ENCODE results near the gene ASMTL.

Gene ASMTL, protein sequence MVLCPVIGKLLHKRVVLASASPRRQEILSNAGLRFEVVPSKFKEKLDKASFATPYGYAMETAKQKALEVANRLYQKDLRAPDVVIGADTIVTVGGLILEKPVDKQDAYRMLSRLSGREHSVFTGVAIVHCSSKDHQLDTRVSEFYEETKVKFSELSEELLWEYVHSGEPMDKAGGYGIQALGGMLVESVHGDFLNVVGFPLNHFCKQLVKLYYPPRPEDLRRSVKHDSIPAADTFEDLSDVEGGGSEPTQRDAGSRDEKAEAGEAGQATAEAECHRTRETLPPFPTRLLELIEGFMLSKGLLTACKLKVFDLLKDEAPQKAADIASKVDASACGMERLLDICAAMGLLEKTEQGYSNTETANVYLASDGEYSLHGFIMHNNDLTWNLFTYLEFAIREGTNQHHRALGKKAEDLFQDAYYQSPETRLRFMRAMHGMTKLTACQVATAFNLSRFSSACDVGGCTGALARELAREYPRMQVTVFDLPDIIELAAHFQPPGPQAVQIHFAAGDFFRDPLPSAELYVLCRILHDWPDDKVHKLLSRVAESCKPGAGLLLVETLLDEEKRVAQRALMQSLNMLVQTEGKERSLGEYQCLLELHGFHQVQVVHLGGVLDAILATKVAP

DNA sequence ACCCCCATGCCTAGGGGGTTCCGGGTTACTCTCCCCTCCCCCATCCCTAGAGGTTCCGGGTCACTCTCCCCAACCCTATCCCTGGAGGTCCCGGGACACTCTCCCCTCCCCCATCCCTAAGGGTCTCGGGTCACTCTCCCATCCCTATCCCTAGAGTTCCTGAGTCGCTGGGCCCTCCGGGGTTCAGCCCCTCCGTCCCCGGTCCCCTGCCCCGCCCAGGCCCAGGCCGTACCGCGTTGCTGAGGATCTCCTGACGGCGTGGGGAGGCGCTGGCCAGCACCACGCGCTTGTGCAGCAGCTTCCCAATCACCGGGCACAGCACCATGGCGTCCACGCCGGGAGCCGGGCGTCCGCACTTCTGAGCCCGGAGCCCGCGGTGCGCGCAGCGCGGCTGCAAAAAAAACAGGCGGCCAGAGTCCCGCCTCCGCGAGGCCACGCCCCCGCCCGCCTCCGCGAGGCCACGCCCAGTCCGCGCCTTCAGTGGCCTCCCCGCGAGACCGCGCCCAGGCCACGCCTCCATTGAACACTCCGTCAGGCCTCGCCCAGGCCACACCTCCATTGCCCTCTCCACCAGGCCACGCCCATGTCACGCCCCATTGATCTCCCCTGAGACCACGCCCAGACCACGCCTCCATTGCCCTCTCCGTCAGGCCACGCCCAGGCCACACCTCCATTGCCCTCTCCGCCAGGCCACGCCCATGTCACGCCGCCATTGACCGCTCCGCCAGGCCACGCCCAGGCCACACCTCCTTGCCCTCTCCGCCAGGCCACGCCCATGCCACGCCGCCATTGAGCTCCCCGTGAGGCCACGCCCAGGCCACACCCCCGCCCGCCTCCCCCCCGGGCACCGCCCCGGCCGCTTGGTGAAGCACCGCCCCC lies at the start of gene ASMTL:
Gene ASMTL, minus strand, starts transcription at position 394 of the 879 bp plus-strand sequence. Its CDS starts 69 bp downstream, at position 325.
- peak; percentile 76 for ATAC-seq (ENCODE audit: low read depth)
- H3K27ac ChIP-seq (ENCODE audit: poor library complexity, severe bottlenecking) = peak within 1 kb of the TSS; percentile 52

DNA sequence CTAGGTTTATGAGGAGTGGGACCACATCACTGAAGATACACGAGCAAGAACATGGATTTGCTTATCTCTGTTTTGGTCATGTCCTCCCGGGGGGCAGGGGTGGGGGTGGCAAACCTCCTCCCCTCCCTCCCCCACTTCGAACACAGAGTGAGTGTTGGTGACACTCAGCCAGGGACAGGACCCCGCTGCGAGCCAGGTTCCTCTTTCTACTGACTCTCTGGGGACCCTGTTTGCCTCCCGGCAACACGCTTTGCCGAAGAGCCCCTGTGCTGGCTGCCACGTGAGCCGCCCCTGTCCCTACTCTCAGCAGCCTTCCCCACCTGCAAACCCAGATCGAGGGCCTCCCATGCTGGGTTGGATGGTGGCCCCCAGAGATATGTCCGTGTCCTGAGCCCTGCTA lies 49.5 kb upstream of the ASMTL start:
- H3K4me3 ChIP-seq (ENCODE audit: severe bottlenecking) = no peak overlapping the region
- no peaks in the 10 kb centered on the region for H3K27me3 ChIP-seq (ENCODE audit: insufficient read depth, poor library complexity, severe bottlenecking)
- TF ChIP-seq, protein P1, sequence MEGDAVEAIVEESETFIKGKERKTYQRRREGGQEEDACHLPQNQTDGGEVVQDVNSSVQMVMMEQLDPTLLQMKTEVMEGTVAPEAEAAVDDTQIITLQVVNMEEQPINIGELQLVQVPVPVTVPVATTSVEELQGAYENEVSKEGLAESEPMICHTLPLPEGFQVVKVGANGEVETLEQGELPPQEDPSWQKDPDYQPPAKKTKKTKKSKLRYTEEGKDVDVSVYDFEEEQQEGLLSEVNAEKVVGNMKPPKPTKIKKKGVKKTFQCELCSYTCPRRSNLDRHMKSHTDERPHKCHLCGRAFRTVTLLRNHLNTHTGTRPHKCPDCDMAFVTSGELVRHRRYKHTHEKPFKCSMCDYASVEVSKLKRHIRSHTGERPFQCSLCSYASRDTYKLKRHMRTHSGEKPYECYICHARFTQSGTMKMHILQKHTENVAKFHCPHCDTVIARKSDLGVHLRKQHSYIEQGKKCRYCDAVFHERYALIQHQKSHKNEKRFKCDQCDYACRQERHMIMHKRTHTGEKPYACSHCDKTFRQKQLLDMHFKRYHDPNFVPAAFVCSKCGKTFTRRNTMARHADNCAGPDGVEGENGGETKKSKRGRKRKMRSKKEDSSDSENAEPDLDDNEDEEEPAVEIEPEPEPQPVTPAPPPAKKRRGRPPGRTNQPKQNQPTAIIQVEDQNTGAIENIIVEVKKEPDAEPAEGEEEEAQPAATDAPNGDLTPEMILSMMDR (IDR thresholded peaks at IDR 0.05; ENCODE audit: poor library complexity, severe bottlenecking) = no peak
- no peaks in the 10 kb centered on the region for H3K9me3 ChIP-seq (ENCODE audit: severe bottlenecking)
- DNase-seq (ENCODE audit: low spot score) (no peak), ATAC-seq (ENCODE audit: low read depth) (no peak)
- no peaks in the 10 kb centered on the region for H3K4me1 ChIP-seq (ENCODE audit: insufficient read depth, poor library complexity, severe bottlenecking)
- no peak overlapping the region for H3K27ac ChIP-seq (ENCODE audit: poor library complexity, severe bottlenecking)
- no peaks in the 10 kb centered on the region for H3K36me3 ChIP-seq (ENCODE audit: low read depth)

More for the DNA sequence above, at the start of gene ASMTL:
- Histone ChIP-seq H3K4me3 (ENCODE audit: severe bottlenecking) (peak within 1 kb of the TSS; percentile 78), H3K9me3 (ENCODE audit: severe bottlenecking) (no peaks in the 10 kb centered on the region), H3K27me3 (ENCODE audit: insufficient read depth, poor library complexity, severe bottlenecking) (no peaks in the 10 kb centered on the region), H3K4me1 (ENCODE audit: insufficient read depth, poor library complexity, severe bottlenecking) (no peaks in the 10 kb centered on the region), H3K36me3 (ENCODE audit: low read depth) (peaks cover 6% of the 10 kb centered on the region)
- DNase-seq (ENCODE audit: low spot score) = peak; percentile 100
- TF ChIP-seq, protein P1 (IDR thresholded peaks at IDR 0.05; ENCODE audit: poor library complexity, severe bottlenecking) = no peak

DNA sequence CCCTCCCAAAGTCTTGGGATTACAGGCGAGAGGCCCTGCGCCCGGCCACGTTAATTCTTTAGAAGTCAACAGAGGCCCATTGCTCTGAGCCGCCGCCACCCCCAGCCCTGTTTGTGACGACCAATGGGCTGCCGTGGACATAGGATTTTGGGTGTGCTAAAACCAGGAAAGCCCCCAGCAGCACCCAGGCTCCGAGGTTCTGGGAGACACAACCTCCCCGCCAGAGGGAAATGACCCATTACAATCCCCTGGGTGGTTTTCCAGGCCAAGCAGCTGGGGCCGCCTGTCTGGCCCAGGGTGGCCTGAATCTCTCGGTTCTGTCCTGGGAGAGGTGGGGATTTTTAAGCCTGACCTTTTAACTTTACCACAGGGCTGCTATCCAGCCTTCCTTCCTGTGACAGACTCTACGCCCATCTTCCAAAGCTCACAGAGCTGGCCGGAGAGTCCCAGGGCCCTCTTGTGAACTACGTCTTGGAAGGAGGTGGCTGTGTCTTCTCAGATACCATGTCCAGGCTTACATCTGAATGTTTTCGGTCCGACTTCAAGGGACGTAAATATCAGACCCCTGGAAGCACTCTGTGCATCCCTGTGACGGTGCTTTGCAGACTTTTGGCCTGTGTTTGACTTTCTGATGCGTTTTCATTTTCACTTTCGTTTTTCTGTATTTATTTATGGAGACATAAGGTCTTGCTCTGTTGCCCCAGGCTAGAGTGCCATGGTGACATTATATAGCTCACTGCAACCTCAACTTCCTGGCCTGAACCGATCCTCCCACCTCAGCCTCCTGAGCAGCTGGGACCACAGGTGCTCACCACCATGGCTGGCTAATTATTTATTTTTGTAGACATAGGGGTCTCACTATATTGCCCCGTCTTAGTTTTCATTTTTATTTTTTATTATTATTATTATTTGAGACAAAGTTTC lies 48.3 kb upstream of the ASMTL start:
- ATAC-seq (ENCODE audit: low read depth) = no peak
- no peaks in the 10 kb centered on the region for H3K4me1 ChIP-seq (ENCODE audit: insufficient read depth, poor library complexity, severe bottlenecking)
- H3K27ac ChIP-seq (ENCODE audit: poor library complexity, severe bottlenecking) = no peak overlapping the region
- DNase-seq (ENCODE audit: low spot score) = no peak
- no peak overlapping the region for H3K4me3 ChIP-seq (ENCODE audit: severe bottlenecking)
- TF ChIP-seq, protein P1 (IDR thresholded peaks at IDR 0.05; ENCODE audit: poor library complexity, severe bottlenecking) = no peak
- no peaks in the 10 kb centered on the region for H3K9me3 ChIP-seq (ENCODE audit: severe bottlenecking)
- no peaks in the 10 kb centered on the region for H3K36me3 ChIP-seq (ENCODE audit: low read depth)
- H3K27me3 ChIP-seq (ENCODE audit: insufficient read depth, poor library complexity, severe bottlenecking) = no peaks in the 10 kb centered on the region

DNA sequence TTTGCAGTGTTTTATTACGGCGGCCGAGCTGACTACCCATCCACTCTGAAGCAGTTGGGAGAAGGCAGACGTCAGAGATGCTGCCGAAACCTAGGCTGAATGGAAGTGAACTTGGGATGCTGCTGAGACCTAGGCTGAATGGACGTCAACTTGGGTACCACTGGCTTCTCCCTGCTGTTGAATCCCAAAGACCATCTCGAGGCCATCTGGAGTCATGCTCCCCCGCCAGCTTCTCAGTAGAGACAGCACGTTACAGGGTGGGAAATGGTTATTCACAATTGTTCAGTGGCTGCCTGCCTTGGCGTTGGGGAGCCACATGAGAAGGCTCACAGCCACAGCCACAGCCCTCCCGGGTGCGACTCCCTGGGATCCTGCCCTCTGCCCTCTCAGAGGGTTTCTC lies 43.4 kb upstream of the ASMTL start:
- Histone ChIP-seq H3K9me3 (ENCODE audit: severe bottlenecking) (no peaks in the 10 kb centered on the region), H3K36me3 (ENCODE audit: low read depth) (no peaks in the 10 kb centered on the region), H3K27ac (ENCODE audit: poor library complexity, severe bottlenecking) (no peak overlapping the region), H3K27me3 (ENCODE audit: insufficient read depth, poor library complexity, severe bottlenecking) (no peaks in the 10 kb centered on the region), H3K4me1 (ENCODE audit: insufficient read depth, poor library complexity, severe bottlenecking) (no peaks in the 10 kb centered on the region), H3K4me3 (ENCODE audit: severe bottlenecking) (no peak overlapping the region)
- TF ChIP-seq, protein P1 (IDR thresholded peaks at IDR 0.05; ENCODE audit: poor library complexity, severe bottlenecking) = no peak
- ATAC-seq (ENCODE audit: low read depth) (no peak), DNase-seq (ENCODE audit: low spot score) (no peak)
